T-helper 1 cell (primary cell): ENCODE results near the gene FBLL1.
"Not testable (repeated sequence)": the region's sequence is repeated elsewhere in the genome, so short reads cannot be mapped to it uniquely, and the experiment has no call there.

Experiments used
- DNase-seq, 5 donors: peaks; one replicate each; pipeline ENCODE4 v3.0.0-alpha.2; 2012 to 2020
- total RNA-seq, 4 donors: gene quantifications; one replicate each; lab custom pipeline; 2026; lab: John Stamatoyannopoulos, UW

FBLL1 gene
- 0 to 0.08 (median 0) reads per million in 4 donors for total RNA-seq

DNA sequence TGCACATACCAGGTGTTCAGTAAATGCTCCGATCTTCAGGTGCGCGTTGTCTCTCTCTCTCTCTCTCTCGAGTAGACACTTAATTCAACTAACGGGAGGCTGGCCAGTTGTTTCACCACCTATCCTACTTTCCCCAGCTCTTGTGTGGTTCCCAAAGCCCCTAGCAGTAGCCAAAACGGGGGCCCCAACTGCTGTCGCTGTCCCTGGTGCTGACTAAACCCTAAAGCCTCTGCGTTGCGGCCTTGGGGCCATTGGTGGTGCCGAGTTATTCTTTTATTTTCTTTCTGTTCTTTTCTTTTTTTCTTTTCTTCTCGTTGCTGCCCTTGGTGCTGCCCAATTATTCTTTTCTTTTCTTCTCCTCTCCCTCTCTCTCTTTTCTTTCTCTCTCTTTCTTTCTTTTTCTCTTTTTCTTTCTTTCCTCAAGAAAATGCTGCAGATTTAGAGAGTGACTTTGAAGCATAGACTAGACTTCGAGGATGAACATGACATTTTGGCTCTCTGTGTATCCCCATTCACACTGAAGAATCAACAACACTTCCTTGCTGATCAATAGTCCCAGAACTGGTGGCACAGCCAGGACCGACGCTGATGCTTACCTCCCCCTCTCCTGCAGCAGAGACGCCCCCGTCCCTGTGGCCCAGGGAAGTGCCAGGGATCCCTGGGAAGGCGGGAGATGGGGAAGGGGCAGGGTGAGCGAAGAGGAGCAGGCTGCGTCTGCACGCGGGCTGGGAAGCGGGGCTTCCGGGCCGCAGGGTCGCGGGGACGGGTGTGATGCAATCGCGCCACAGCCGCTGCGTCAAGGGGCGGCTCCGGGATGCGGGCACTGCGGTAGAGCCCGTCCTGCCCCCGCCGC lies at the start of gene FBLL1:
FBLL1 (plus strand) TSS at position 785 of the 853 bp plus-strand sequence. CDS start 200 bp downstream, outside the sequence.
- peak in 2 of 5 donors; percentile 19 to 46 for DNase-seq

DNA sequence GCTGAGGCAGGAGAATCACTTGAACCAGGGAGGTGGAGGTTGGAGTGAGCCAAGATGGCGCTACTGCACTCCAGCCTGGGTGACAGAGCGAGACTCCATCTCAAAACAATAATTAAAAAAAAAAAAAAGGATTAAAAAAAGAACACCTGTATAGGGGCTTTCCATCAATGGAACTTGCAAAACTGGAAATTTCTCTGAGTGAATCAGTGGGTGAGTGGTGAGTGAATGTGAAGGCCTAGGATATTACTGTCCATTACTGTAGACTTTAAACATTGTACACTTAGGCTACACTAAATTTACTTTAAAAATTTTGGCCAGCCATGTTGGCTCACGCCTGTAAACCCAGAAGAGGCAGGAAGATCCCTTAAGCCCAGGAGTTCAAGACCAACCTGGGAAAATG lies 48.5 kb upstream of the FBLL1 start:
- no peak for DNase-seq

DNA sequence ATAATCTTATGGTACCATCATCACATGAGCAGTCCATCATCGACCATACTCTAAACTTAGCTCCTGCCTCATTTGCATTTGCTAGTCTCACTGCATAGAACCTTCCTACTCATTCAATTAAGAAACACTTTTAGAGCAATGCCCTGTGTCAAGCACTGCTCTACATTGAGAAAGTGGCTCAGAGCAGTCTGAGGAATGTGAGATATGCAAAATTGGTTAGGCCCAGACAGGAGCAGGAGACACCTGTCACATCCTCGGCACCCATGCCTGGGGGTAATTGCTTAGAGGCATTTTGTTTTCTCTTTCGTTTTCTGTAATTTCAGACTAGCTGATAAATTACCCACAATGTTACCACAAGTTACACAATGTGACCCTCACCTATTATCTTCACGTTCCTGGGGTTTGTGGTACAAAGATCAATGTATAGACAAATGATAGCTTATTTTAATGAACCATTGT lies 47.7 kb upstream of the FBLL1 start:
- no peak for DNase-seq

GRCh38 chr5:168482361-168482760 lies 46.7 kb upstream of the FBLL1 start:
- DNase-seq = no peak

GRCh38 chr5:168486136-168486879 lies 42.8 kb upstream of the FBLL1 start, which contains the start of gene RARS1:
RARS1 (plus strand) TSS chr5:168486471; CDS start chr5:168486499, 28 bp downstream.
- DNase-seq = peak; percentile 79 to 90 (median 83)

GRCh38 chr5:168489059-168489458 lies 40.0 kb upstream of the FBLL1 start:
- DNase-seq = no peak

DNA sequence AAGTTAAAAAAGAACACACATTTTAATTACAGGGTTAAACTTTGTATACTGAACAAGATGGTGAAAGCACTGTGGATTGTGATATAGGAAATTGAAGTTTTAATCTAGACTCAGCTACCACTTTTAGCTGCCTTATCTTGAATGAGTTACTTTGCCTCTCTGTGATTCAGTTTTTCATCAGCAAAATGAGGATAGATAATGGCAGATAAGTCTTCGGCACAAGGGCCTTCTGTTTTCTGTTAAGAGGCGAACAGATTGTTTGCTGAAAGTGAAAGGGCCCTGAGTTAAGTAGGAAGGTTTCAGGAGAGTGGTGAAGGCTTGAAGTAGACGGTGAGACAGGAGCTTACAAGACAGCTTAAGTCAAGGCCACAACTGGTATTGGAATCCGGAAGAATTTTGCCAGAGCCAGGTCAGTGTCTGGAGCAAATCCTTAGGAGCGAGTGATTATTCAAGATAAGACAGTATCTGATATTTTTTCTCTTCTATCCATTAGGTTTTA lies 35.0 kb upstream of the FBLL1 start:
- no peak for DNase-seq

- no peak for DNase-seq
Observed at GRCh38 chr5:168502563-168503237, 26.4 kb upstream of the FBLL1 start.

- DNase-seq = no peak
Observed at GRCh38 chr5:168513861-168514428, 15.2 kb upstream of the FBLL1 start.

GRCh38 chr5:168525856-168526255 lies 3.2 kb upstream of the FBLL1 start:
- no peak for DNase-seq

GRCh38 chr5:168527756-168528295 lies 1.3 kb upstream of the FBLL1 start:
- no peak for DNase-seq

DNA sequence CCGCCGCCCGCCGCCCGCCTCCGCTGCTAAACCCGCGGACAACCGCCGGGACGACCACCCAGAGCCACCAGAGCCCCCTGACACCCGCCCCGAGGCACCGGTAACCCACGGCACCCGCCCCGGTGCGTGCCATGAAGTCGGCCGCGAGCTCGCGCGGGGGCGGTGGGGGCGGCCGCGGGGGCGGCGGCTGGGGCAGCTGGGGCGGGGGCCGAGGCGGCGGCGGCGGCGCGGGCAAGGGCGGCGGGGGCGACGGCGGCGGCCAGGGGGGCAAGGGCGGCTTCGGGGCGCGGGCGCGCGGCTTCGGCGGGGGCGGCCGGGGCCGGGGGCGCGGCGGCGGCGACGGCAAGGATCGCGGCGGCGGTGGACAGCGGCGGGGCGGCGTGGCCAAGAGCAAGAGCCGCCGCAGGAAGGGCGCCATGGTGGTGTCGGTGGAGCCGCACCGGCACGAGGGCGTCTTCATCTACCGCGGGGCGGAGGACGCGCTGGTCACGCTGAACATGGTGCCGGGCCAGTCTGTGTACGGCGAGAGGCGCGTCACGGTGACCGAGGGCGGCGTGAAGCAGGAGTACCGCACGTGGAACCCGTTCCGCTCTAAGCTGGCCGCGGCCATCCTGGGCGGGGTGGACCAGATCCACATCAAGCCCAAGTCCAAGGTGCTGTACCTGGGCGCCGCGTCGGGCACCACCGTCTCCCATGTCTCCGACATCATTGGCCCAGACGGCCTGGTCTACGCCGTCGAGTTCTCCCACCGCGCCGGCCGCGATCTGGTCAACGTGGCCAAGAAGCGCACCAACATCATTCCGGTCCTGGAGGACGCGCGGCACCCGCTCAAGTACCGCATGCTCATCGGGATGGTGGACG lies 499 bp downstream of the FBLL1 start:
- DNase-seq = peak in 1 of 5 donors; percentile 1

GRCh38 chr5:168530621-168531150 lies 1.6 kb downstream of the FBLL1 start:
- no peak for DNase-seq

DNA sequence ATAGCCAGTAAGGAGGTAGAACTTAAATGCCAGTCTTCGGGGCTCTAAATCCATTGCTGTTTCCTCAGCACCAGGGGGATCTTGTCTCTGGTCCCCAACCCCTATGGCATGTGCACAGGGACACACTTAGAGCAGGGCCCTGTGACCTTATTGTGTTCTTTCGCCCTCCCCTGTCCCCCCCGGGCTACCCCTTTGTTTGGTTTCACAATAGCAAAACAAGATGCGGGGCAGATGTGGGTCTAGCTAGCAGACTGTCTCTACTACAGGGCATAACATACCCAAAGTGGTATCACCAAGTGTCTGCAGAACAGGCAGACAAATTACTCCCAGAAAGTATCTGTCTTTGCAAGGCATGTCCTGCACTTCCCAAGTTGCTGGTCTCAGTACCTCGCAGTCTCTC lies 2.1 kb downstream of the FBLL1 start:
- DNase-seq = no peak

GRCh38 chr5:168531987-168532864 lies 3.1 kb downstream of the FBLL1 start:
- no peak for DNase-seq

DNA sequence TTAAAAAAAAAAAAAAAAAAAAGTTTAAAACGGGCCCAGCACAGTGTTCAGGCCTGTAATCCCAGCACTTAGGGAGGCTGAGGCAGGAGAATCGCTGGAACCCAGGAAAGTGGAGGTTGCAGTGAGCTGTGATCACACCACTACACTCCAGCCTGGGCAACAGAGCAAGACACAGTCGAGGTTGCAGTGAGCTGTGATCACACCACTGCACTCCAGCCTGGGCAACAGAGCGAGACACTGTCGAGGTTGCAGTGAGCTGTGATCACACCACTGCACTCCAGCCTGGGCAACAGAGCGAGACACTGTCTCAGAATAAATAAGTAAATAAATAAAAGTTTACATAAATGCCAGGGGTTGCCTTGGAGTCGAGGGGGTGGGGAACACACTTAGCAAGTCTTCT lies 5.2 kb downstream of the FBLL1 start:
- not testable (repeated sequence) for DNase-seq

DNA sequence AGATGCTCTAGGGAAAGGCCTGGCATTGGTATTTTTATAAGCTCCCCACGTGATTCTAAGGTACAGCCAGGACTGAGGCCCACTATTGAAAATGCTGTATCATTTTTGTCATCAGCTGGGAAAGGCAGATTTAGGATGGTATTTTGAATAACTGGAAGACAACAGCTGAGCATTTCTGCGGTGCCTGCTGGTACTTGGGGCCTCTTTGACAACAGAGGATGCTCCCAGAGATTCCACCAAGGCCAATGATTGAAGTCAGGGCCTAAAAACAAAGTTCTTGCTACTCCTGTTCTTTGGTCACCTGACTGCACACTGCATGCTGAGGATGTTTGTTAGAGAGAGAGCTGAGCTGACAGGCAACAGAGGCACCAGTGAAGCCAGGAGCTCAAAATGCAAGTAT lies 8.1 kb downstream of the FBLL1 start:
- no peak for DNase-seq

GRCh38 chr5:168549554-168549953 lies 20.4 kb downstream of the FBLL1 start:
- DNase-seq = no peak

DNA sequence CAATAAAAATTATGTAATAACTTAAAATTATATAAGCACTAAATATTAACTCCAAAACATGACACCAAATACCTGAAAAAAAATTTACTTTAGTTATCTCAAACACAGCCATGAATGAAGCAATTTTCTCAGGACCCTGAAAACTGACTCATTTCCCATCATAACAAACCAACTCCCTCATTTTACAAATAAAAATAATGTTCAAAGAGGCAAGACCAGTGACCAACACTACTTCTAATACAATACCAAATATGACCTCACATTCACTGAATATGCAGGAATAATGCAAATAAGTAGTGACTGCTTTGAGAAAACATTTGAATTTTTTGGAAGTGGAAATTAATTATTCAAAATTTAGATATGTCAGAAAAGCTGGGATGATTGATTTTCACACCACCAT lies 21.6 kb downstream of the FBLL1 start:
- DNase-seq = no peak

- DNase-seq = no peak
Observed at GRCh38 chr5:168552146-168552545, 23.0 kb downstream of the FBLL1 start.
